ENCODE results near the gene ANKFY1. TPM values are rescaled to one million over a fixed set of nuclear protein-coding genes. Genes with fewer than 3 reads are reported as not detected.

Gene ANKFY1
- total RNA-seq, 4 donors from 2014 or later = 36.8 to 55.0 (median 40.9) TPM

DNA sequence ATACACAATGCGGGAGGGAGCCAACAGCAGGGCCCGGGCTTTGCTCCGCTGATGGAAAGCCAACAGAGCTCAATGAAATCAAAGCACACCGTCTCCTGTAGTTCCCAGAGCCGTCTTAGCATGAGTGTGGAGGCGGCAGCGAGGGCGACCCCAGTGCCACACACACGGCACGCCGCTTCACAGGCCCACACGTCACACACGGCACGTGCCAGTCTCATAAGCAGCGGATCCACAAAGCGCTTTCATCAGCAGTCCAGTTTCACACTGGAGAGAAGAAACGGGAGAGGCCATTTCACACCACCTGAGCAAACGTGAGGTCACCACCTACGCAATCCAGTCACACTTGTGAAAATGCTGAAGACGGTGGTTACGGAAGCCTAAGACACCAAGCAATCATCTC, 86.0 kb downstream of the ANKFY1 start:
- TF ChIP-seq, protein P1, sequence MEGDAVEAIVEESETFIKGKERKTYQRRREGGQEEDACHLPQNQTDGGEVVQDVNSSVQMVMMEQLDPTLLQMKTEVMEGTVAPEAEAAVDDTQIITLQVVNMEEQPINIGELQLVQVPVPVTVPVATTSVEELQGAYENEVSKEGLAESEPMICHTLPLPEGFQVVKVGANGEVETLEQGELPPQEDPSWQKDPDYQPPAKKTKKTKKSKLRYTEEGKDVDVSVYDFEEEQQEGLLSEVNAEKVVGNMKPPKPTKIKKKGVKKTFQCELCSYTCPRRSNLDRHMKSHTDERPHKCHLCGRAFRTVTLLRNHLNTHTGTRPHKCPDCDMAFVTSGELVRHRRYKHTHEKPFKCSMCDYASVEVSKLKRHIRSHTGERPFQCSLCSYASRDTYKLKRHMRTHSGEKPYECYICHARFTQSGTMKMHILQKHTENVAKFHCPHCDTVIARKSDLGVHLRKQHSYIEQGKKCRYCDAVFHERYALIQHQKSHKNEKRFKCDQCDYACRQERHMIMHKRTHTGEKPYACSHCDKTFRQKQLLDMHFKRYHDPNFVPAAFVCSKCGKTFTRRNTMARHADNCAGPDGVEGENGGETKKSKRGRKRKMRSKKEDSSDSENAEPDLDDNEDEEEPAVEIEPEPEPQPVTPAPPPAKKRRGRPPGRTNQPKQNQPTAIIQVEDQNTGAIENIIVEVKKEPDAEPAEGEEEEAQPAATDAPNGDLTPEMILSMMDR (IDR thresholded peaks at IDR 0.05; ENCODE audit: low read depth) = no peak

DNA sequence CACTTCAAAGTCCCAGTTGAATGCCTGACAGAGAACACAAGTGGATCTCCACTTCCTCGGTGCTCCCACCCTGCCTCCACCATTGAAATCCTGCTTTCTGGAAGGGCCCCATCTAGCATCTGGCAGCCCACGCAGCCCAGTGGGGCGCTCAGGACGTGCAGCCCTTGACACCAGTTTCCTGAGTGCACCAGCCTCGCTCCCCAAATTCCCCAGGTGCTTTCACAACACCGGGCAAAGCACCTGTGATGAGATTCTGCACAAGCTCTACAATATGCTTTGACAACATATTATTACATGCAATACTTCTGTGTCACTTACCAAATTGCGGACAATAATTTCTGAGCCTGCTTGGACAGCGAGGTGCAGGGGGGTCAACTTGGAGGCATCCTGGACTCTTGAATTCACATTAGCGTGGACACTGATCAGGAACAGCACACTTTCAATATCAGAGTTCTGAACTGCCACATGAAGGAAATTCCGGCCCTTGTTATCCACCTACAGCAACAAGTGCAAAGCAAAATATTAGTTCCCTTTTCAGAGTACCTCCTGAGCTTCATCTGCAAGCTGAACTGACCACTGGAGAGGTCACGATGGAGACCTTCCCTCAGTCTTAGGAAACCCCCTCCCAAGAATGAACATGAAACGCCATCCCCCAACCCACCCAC, 86.8 kb downstream of the ANKFY1 start:
- TF ChIP-seq, protein P1 (IDR thresholded peaks at IDR 0.05; ENCODE audit: low read depth) = no peak

DNA sequence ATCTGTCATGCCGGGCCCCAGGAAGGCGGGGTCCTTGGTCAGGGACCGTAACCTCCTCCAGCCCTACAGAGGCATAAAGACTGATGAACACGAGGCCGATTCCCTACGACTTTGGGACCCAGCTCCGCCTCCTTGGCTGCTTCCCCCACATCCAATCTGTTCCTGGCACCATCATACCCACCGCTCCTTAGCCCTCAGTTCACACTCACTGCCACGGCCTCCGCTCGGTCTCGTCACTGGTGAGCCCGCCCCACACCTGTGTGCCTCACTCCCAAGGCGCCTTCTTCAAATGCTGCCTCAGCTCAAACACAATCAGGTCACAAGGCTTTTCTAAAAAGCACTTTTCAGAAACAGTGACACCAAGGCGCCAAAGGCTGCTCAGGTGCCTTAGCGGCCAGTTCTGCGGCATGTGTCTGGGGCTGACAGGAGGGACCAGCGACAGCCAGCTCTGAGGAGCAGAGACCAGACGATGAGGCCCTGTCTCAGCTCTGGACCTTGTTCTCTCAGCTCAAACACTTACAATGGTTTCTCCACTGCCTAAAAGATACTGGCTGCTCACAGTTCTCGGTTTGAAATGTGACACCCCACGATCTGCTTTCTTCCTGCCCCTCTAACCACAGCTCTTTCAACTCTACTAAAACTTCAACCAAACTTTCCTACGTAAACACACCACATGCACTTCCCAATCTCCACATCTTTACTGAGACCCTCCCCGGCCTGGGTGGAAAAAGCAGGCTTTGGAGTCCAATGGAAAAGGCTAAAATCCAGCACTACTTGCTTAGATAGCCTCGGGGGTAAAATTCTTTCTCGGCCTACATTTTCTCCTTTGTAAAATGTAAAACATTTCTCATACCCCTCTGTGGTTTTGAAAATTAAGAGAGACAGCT, 87.6 kb downstream of the ANKFY1 start:
- TF ChIP-seq, protein P1 (IDR thresholded peaks at IDR 0.05; ENCODE audit: low read depth) = no peak

DNA sequence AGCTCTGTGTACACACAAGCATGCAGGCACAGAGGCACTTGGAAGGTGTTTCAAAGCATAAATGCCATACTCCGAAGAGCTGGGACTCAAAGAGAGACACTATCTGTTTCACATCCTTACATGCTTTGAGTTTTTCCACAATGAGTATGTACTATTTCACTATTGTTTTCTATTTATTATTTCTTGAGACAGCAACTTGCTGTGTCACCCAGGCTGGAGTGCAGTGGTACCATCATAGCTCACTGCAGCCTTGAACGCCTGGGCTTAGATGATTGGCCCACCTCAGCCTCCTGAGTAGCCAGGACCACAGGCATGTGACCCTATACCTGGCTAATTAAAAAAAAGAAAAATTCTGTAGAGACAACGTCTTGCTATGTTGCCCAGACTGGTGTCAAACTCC, 89.2 kb downstream of the ANKFY1 start:
- TF ChIP-seq, protein P1 (IDR thresholded peaks at IDR 0.05; ENCODE audit: low read depth) = no peak

DNA sequence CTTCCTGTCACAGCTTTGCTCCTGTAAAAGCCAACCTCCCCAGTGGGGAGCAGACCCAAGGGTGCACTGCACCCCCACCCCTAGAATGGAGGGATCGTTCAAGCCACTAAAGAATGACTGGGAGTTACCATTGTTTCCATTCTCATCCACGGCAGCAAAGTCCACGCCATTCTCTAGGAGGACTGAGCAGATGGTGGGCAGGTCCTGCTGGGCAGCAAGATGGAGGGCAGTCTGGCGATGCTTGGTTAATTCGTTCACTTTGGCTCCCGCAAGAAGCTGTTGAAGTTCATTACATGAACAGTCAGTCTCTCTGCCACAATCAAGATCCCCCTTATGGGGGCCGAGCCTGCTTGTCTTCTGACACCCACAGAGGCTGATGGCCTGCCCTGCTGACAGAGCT, 90.0 kb downstream of the ANKFY1 start:
- TF ChIP-seq, protein P1 (IDR thresholded peaks at IDR 0.05; ENCODE audit: low read depth) = no peak

DNA sequence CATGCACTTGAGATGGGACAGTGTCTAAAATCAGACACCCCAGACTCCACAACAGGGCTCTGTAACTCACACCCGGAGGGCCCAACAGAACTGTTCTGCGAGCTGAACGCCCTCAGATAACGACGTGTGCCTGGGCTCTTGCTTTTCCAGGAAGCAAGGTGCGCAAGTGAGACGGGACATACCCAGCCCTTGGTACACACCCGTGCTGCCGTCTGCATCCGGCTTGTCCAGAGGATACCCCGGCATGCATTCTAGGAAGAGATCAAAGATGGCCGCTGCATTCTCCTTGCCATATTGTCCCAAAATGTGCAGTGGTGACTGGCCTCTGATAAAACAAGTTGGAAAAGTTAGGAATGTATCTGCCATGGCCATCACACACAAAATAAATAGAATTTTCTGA, 91.4 kb downstream of the ANKFY1 start:
- TF ChIP-seq, protein P1 (IDR thresholded peaks at IDR 0.05; ENCODE audit: low read depth) = no peak

DNA sequence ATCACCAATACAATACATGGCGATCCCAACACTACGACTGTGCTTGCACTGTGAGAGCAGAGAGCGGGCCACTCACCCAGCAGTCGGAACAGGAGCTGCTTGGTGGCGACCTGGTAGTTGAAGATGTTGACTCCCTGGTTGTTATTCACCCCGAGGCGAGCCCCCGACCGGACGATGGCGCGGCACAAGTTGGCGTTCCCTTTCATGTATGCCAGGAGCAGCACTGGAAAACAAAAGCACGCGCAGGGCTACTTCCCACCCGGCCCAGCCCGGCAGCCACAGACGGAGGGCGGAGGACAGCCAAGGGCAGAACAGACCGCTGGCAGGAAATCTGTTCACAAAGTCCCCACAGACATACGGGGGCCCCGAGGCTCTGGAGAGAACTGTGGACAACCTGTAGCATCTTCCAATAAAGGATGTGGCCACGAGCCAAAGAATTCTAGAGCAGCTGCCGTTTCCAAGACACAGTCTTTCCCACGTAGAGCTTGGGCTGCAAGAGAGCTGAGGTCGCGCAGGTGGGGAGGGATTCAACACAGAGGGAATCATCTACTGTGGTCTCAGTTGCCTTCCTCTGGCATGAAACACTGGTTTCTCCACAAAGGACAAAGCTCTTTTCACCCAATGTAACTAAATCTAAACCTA, 93.0 kb downstream of the ANKFY1 start:
- TF ChIP-seq, protein P1 (IDR thresholded peaks at IDR 0.05; ENCODE audit: low read depth) = no peak
